D721Med (cell line): ENCODE results near the gene TBC1D1.

ENCODE experiments used
- DNase-seq: peaks from one replicate; pipeline ENCODE4 v3.0.0; 2011; ENCODE audit warnings: low spot score; ENCODE audit not compliant: insufficient read length
- FAIRE-seq: peaks from 2 replicates; lab custom pipeline; 2011; peaks lifted over from hg19 to GRCh38; lab: Jason Lieb, UNC
- TF ChIP-seq, protein P1 (sequence below): IDR thresholded peaks from 2 replicates; pipeline ENCODE4 v1.5.1; 2012; ENCODE audit warnings: mild to moderate bottlenecking, control low read depth; ENCODE audit not compliant: insufficient read depth; ENCODE audit errors: missing control alignments

TBC1D1 gene

DNA sequence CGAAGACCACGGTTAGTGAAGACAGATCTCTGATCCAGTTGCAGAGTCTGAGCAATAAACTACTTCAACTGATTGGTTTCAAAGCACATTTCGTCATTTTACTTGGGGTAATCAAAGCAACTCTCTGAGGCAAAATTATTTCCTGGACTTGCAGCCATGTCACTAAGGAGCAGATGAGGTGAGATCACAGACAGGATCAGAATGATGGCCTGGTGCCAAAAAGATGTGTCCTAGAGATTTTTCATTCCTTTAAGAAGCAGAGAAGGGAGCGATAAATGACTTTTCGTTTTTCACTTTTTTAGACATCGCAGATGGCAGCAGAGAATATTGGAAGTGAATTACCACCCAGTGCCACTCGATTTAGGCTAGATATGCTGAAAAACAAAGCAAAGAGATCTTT lies 153.2 kb downstream of the TBC1D1 start:
- FAIRE-seq (no peak), DNase-seq (no peak)
- TF ChIP-seq, protein P1, sequence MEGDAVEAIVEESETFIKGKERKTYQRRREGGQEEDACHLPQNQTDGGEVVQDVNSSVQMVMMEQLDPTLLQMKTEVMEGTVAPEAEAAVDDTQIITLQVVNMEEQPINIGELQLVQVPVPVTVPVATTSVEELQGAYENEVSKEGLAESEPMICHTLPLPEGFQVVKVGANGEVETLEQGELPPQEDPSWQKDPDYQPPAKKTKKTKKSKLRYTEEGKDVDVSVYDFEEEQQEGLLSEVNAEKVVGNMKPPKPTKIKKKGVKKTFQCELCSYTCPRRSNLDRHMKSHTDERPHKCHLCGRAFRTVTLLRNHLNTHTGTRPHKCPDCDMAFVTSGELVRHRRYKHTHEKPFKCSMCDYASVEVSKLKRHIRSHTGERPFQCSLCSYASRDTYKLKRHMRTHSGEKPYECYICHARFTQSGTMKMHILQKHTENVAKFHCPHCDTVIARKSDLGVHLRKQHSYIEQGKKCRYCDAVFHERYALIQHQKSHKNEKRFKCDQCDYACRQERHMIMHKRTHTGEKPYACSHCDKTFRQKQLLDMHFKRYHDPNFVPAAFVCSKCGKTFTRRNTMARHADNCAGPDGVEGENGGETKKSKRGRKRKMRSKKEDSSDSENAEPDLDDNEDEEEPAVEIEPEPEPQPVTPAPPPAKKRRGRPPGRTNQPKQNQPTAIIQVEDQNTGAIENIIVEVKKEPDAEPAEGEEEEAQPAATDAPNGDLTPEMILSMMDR, result no peak

DNA sequence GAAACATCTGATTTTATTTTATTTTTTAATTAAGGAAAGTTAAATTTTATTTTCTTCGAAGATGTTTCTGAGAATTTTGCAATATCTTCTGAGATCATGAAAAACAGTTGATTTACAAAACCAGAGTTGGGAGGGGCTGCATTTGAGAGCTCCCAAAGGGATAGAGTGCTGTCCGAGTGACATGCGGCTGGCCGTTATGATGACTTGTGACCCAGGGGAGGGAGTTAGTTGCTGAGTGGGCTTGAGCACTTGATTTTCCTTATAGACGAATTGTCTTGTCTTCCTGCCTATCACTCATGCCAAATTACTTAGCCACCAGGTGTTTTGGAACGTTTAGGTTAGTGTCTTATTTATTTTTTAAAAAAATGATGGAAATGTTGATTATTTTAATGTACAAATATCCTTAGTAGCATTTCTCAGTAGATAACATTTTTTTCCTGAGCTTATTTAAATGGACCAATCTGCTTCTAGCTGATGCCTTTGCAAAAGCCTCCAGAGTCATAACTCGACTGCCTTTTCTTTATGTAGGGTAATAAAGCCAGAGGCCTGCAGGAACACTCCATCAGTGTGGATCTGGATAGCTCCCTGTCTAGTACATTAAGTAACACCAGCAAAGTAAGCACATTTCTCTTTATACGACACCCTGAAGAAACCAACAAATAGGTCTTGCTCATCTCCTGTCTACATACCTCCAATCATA lies 154.6 kb downstream of the TBC1D1 start:
- TF ChIP-seq, protein P1, result no peak
- DNase-seq, result no peak
- FAIRE-seq, result no peak

DNA sequence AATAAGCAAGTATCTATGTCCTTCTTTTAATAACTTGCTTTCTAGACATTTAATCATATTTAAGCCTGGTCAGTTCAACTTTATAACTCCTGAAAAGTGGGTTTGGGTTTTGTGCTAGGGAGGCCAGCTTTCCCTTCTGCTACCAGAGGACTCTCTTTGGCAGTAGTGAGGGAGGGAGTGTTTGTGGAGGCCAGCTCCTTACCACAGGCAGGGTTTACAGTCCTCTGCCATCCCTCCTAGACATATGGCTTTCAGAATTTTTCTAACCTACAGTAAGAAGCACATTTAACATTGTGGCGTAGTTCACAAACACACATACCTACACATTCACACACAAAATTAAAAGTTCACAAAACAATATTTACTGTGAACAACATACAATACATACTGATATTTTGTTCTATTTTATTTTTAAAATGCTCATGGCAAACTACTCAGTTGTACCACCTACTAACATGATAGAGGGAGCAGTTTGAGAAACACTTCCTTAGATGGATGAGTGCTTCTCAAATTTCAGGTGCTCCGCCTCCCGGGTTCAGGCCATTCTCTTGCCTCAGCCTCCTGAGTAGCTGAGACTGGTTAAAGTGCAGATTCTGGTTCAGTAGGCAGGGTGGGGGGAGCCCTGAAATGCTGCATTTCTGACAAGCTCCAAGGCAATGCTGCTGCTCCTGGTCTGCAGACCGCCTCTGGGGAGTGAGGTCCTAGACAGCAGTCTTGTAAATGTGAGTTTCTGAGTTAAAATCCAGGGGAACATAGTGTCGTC lies 156.0 kb downstream of the TBC1D1 start:
- TF ChIP-seq, protein P1, result no peak
- DNase-seq, result no peak

DNA sequence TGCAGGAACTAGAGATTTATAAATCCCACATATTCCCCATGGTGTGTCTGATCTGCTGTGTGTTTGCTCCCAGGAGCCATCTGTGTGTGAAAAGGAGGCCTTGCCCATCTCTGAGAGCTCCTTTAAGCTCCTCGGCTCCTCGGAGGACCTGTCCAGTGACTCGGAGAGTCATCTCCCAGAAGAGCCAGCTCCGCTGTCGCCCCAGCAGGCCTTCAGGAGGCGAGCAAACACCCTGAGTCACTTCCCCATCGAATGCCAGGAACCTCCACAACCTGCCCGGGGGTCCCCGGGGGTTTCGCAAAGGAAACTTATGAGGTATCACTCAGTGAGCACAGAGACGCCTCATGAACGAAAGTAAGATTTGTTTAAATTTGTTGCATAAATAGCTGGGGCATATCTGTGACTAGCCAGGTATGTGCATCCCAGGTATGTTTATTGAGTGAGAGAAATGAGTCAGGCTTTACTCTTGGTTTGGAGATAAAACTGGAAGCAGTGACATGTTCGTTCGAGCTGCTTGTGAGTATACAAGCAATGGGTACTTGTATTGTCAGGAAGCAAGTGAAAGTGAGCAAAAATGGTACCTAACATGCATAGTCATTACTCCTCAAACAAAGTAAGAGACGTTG lies 158.8 kb downstream of the TBC1D1 start:
- TF ChIP-seq, protein P1, result no peak
- DNase-seq (no peak), FAIRE-seq (no peak)

More for the DNA sequence above, 156.0 kb downstream of the TBC1D1 start:
- FAIRE-seq, result no peak

DNA sequence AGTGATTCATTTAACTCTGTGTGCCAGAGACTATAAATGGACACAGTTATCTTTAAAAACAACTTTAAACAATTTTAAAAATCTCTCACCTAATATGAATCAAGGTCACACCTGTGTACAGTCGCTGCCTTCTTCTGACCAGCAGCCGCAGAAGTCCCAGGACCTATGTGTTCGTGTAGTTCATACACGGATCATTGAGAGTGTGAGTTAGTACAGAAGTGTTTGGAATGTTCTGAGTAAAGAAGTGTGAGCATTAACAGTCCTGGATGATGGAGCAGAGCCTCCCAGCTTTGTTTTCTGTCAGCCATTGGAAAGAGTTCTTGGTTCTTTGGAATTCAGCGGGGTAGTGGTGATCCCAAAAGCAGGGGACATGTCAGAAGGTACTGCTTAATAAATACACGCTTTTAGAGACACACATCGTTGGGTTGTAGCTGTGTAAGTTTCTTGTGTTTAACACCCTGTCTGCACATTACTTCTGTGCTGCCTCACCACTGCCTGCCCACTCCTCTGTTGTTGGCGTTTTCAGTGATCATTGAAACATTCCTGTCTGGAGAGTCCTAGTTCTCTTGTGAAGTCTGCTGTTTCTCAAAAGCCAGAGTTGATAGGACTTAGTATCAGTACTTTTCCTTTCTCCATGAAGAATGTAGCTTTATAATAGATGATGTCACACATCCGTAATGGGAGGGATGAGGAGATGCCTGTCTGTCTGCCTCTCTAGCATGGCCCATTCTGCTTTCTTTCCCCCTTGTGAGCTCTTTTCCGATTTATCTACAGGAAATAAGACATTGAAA lies 159.9 kb downstream of the TBC1D1 start:
- FAIRE-seq, result no peak
- TF ChIP-seq, protein P1, result no peak

DNA sequence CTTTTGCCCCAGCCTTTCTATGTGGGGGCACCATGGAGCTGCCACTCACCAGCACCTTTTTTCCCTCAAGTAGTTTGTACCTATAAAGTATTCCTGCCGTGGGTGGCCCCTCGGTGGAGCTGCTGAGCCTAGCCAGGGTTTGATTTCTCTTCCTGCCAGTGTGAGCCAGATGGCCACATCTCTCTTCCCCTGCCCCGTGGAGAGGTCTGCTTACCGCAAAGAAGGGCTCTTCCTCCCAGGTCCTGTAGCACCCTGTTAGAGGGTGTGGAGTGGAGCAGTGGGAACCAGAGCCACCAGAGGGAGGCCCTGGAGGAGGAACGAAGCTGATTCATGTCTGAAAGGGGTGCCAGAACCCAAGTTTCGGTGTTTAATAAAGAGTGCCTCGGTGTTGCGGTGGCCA lies 164.7 kb downstream of the TBC1D1 start:
- TF ChIP-seq, protein P1, result no peak
- no peak for DNase-seq
- FAIRE-seq, result no peak

More for the DNA sequence above, 159.9 kb downstream of the TBC1D1 start:
- no peak for DNase-seq
